Neuronal stem cell (in vitro differentiated cells): ENCODE data around the gene THRAP3.
A peak's percentile ranks its signal among the peaks of the same experiment; 100 is the strongest.
"Not testable (repeated sequence)": the region's sequence is repeated elsewhere in the genome, so short reads cannot be mapped to it uniquely, and the experiment has no call there.

Experiments
- DNase-seq: peaks from one replicate; pipeline ENCODE4 v3.0.0-alpha.2; 2013; ENCODE audit warnings: low spot score
- H2AFZ ChIP-seq: one replicate; pipeline ENCODE4 v1.6.1; 2013; ENCODE audit warnings: mild to moderate bottlenecking, low read length, inconsistent platforms
- H2AK5ac ChIP-seq: 2 replicates; pipeline ENCODE4 v1.6.1; 2013; ENCODE audit warnings: low read depth, mild to moderate bottlenecking, inconsistent platforms, low read length, moderate library complexity, mixed read lengths
- H2BK120ac ChIP-seq: 2 replicates; pipeline ENCODE4 v1.6.1; 2013; ENCODE audit warnings: low read depth, mild to moderate bottlenecking, inconsistent platforms, low read length, moderate library complexity, mixed read lengths
- H2BK12ac ChIP-seq: one replicate; pipeline ENCODE4 v1.6.1; 2013; ENCODE audit warnings: low read length, inconsistent platforms
- H2BK15ac ChIP-seq: 2 replicates; pipeline ENCODE4 v1.6.1; 2013; ENCODE audit warnings: mild to moderate bottlenecking, low read length, inconsistent platforms, mixed read lengths
- H2BK5ac ChIP-seq: one replicate; pipeline ENCODE4 v1.6.1; 2013; ENCODE audit warnings: inconsistent platforms, mild to moderate bottlenecking, low read length, moderate library complexity
- H3K14ac ChIP-seq: one replicate; pipeline ENCODE4 v1.6.1; 2013; ENCODE audit warnings: low read length, inconsistent platforms
- H3K18ac ChIP-seq: 2 replicates; pipeline ENCODE4 v1.6.1; 2013; ENCODE audit warnings: low read length, inconsistent platforms
- H3K23ac ChIP-seq: 2 replicates; pipeline ENCODE4 v1.6.1; 2013; ENCODE audit warnings: low read depth, mild to moderate bottlenecking, mixed read lengths, low read length, inconsistent platforms; ENCODE audit not compliant: poor library complexity
- H3K27ac ChIP-seq: replicated peaks from 3 replicates; pipeline ENCODE4 v1.5.1; 2013; ENCODE audit warnings: low read length, inconsistent platforms
- H3K27me3 ChIP-seq, 3 experiments: 2 replicates each; pipeline ENCODE4 v1.6.1; 2013; ENCODE audit warnings: low read length in 3 of 3, mild to moderate bottlenecking in 2 of 3, inconsistent platforms in 1 of 3, low read depth in 1 of 3, mixed read lengths in 1 of 3, moderate library complexity in 1 of 3; ENCODE audit not compliant: control insufficient read depth in 3 of 3, insufficient read depth in 3 of 3
- H3K36me3 ChIP-seq, 2 donors: replicated peaks in 1 of 2; 2 replicates each; pipeline ENCODE4 v1.6.1; 2013; ENCODE audit warnings: low read length in 2 of 2; ENCODE audit not compliant: control insufficient read depth in 2 of 2, insufficient read depth in 2 of 2
- H3K4ac ChIP-seq: 2 replicates; pipeline ENCODE4 v1.6.1; 2013; ENCODE audit warnings: inconsistent platforms, mild to moderate bottlenecking, low read length, moderate library complexity
- H3K4me1 ChIP-seq, 2 donors: 1 replicate in 1 of 2; 2 replicates in 1 of 2; pipeline ENCODE4 v1.6.1; 2013; ENCODE audit warnings: low read length in 2 of 2, low read depth in 1 of 2; ENCODE audit not compliant: control insufficient read depth in 2 of 2, insufficient read depth in 1 of 2
- H3K4me2 ChIP-seq: one replicate; pipeline ENCODE4 v1.6.1; 2013; ENCODE audit warnings: mild to moderate bottlenecking, low read length, inconsistent platforms; ENCODE audit not compliant: insufficient read depth, poor library complexity, severe bottlenecking
- H3K4me3 ChIP-seq, 2 donors: 2 replicates each; pipeline ENCODE4 v1.5.1; 2013; ENCODE audit warnings: low read length in 2 of 2, mild to moderate bottlenecking in 2 of 2, inconsistent platforms in 1 of 2, moderate library complexity in 1 of 2
- H3K79me1 ChIP-seq: one replicate; pipeline ENCODE4 v1.6.1; 2013; ENCODE audit warnings: low read depth, mild to moderate bottlenecking, inconsistent platforms, low read length, moderate library complexity
- H3K9ac ChIP-seq: one replicate; pipeline ENCODE4 v1.6.1; 2013; ENCODE audit warnings: mild to moderate bottlenecking, low read depth, low read length, inconsistent platforms; ENCODE audit not compliant: poor library complexity
- H3K9me3 ChIP-seq, 2 donors: replicated peaks in 1 of 2; 2 replicates each; pipeline versions ENCODE3 to v1.6.1; 2013; ENCODE audit warnings: low read length in 2 of 2, mild to moderate bottlenecking in 2 of 2, inconsistent platforms in 1 of 2, low read depth in 1 of 2, mixed read lengths in 1 of 2, moderate library complexity in 1 of 2; ENCODE audit not compliant: control insufficient read depth in 2 of 2, insufficient read depth in 1 of 2
- H4K8ac ChIP-seq: one replicate; pipeline ENCODE4 v1.6.1; 2013; ENCODE audit warnings: low read depth, mild to moderate bottlenecking, inconsistent platforms, low read length, moderate library complexity
- H4K91ac ChIP-seq: one replicate; pipeline ENCODE4 v1.6.1; 2013; ENCODE audit warnings: low read length, low read depth, mild to moderate bottlenecking, inconsistent platforms; ENCODE audit not compliant: poor library complexity
- WGBS, 2 donors: extraction: QIAGEN DNeasy Blood & Tissue Kit; methylation state at CpG; one replicate each; pipeline ENCODE4 v1.1.7; 2013; ENCODE audit warnings: missing lambda C conversion rate in 2 of 2, mixed read lengths in 1 of 2; ENCODE audit not compliant: insufficient read length in 2 of 2, insufficient replicate concordance in 1 of 2; ENCODE audit errors: extremely low coverage in 2 of 2; 5-methylcytosine and 5-hydroxymethylcytosine counted together

THRAP3 gene

GRCh38 chr1:36224537-36225282 lies 467 bp downstream of the THRAP3 start:
- peak overlapping the region; percentile 87 for H3K4me2 ChIP-seq
- no peak overlapping the region for H2BK12ac ChIP-seq
- H3K79me1 ChIP-seq = peaks cover 4% of the 10 kb centered on the region
- H3K9ac ChIP-seq = peak overlapping the region; percentile 77
- H2BK5ac ChIP-seq = peak overlapping the region; percentile 56
- H3K14ac ChIP-seq = no peak overlapping the region
- H3K18ac ChIP-seq = peak overlapping the region; percentile 31
- H2BK120ac ChIP-seq = no peak overlapping the region
- peak overlapping the region; percentile 85 for H3K27ac ChIP-seq
- H4K8ac ChIP-seq = no peak overlapping the region
- peak overlapping the region; percentile 39 for H3K23ac ChIP-seq
- H3K36me3 ChIP-seq = peaks cover 8 to 42% of the 10 kb centered on the region in 2 donors
- H3K4ac ChIP-seq = no peak overlapping the region
- no peak overlapping the region for H4K91ac ChIP-seq
- peak overlapping the region; percentile 83 for H2AFZ ChIP-seq
- peak overlapping the region; percentile 78 for H2AK5ac ChIP-seq
- H3K4me3 ChIP-seq = peak overlapping the region; percentile 85 to 92
- H3K9me3 ChIP-seq = no peaks in the 10 kb centered on the region
- H2BK15ac ChIP-seq = no peak overlapping the region
- no CpG with 5 or more reads among the region's 29 CpGs for WGBS, 2 donors
- H3K4me1 ChIP-seq = peaks cover 6 to 8% of the 10 kb centered on the region in 2 donors
- DNase-seq = peak; percentile 66
- H3K27me3 ChIP-seq = no peaks in the 10 kb centered on the region

- H2BK120ac ChIP-seq = no peak overlapping the region
- no peak overlapping the region for H3K9ac ChIP-seq
- H2BK12ac ChIP-seq = no peak overlapping the region
- DNase-seq = no peak
- H3K14ac ChIP-seq = no peak overlapping the region
- no peak overlapping the region for H2AK5ac ChIP-seq
- peak overlapping the region; percentile 87 for H3K4me2 ChIP-seq
- H2AFZ ChIP-seq = no peak overlapping the region
- no peak overlapping the region for H4K91ac ChIP-seq
- peaks cover 6 to 8% of the 10 kb centered on the region in 2 donors for H3K4me1 ChIP-seq
- H3K4ac ChIP-seq = no peak overlapping the region
- no CpG with 5 or more reads among the region's 10 CpGs for WGBS, 2 donors
- no peak overlapping the region for H3K23ac ChIP-seq
- H3K18ac ChIP-seq = no peak overlapping the region
- no peak overlapping the region for H2BK15ac ChIP-seq
- H3K27ac ChIP-seq = no peak overlapping the region
- no peaks in the 10 kb centered on the region for H3K27me3 ChIP-seq
- no peaks in the 10 kb centered on the region for H3K9me3 ChIP-seq
- H4K8ac ChIP-seq = no peak overlapping the region
- peaks cover 4% of the 10 kb centered on the region for H3K79me1 ChIP-seq
- no peak overlapping the region for H2BK5ac ChIP-seq
- H3K4me3 ChIP-seq = peak overlapping the region; percentile 85 to 92
- H3K36me3 ChIP-seq = peaks cover 8 to 48% of the 10 kb centered on the region in 2 donors
Measured at GRCh38 chr1:36225283-36225899, 1.1 kb downstream of the THRAP3 start.

- not testable (repeated sequence) for H3K4me1 ChIP-seq, H3K27me3 ChIP-seq, H2BK12ac ChIP-seq, H3K27ac ChIP-seq, H3K14ac ChIP-seq, H3K9me3 ChIP-seq, H3K79me1 ChIP-seq, H2AFZ ChIP-seq, H3K4me3 ChIP-seq, H3K4me2 ChIP-seq, H2BK120ac ChIP-seq, H2BK5ac ChIP-seq, H3K4ac ChIP-seq, H3K18ac ChIP-seq, H4K8ac ChIP-seq, H3K9ac ChIP-seq, H4K91ac ChIP-seq, H2BK15ac ChIP-seq, H3K23ac ChIP-seq, H2AK5ac ChIP-seq, DNase-seq
- WGBS, 2 donors = no CpG with 5 or more reads among the region's 12 CpGs
- H3K36me3 ChIP-seq = peaks cover 9 to 92% of the 10 kb centered on the region in 2 donors
Measured at GRCh38 chr1:36230279-36230678, 6.0 kb downstream of the THRAP3 start.

GRCh38 chr1:36231191-36231590 lies 6.9 kb downstream of the THRAP3 start:
- WGBS, 2 donors = no CpG with 5 or more reads among the region's 1 CpG
- no peaks in the 10 kb centered on the region for H3K27me3 ChIP-seq
- H3K27ac ChIP-seq = no peak overlapping the region
- no peaks in the 10 kb centered on the region for H3K4me1 ChIP-seq
- no peak overlapping the region for H3K4ac ChIP-seq
- DNase-seq = peak; percentile 35
- no peaks in the 10 kb centered on the region for H3K9me3 ChIP-seq
- H3K4me3 ChIP-seq = no peak overlapping the region
- no peak overlapping the region for H2AFZ ChIP-seq
- peaks cover 9 to 90% of the 10 kb centered on the region in 2 donors for H3K36me3 ChIP-seq
- no peak overlapping the region for H2BK12ac ChIP-seq
- no peaks in the 10 kb centered on the region for H3K79me1 ChIP-seq
- H3K9ac ChIP-seq = no peak overlapping the region
- H4K91ac ChIP-seq = no peak overlapping the region
- no peak overlapping the region for H4K8ac ChIP-seq
- H3K18ac ChIP-seq = no peak overlapping the region
- H2BK120ac ChIP-seq = no peak overlapping the region
- no peak overlapping the region for H2BK15ac ChIP-seq
- H3K4me2 ChIP-seq = no peak overlapping the region
- H2AK5ac ChIP-seq = no peak overlapping the region
- no peak overlapping the region for H3K14ac ChIP-seq
- H3K23ac ChIP-seq = no peak overlapping the region
- no peak overlapping the region for H2BK5ac ChIP-seq
